NCI-H524 (cell line): Measurements from ENCODE around the gene SLC2A10.
"Not testable (repeated sequence)": the region's sequence is repeated elsewhere in the genome, so short reads cannot be mapped to it uniquely, and the experiment has no call there.

ENCODE experiments used
- DNase-seq, 2 experiments: peaks; one replicate each; lab custom pipeline; 2025; lab: John Stamatoyannopoulos, UW

The SLC2A10 gene

GRCh38 chr20:46709459-46710152 lies at the start of gene SLC2A10:
TSS of gene SLC2A10 (plus strand) at chr20:46709649. CDS start at chr20:46709737, 88 bp downstream.
- DNase-seq = peak in 1 of 2 experiments; percentile 25

- DNase-seq = no peak
Observed at GRCh38 chr20:46660487-46660886, 49.0 kb upstream of the SLC2A10 start.

- no peak for DNase-seq
Observed at GRCh38 chr20:46661659-46662058, 47.8 kb upstream of the SLC2A10 start.

GRCh38 chr20:46663531-46663930 lies 45.9 kb upstream of the SLC2A10 start:
- no peak for DNase-seq

GRCh38 chr20:46665602-46666001 lies 43.8 kb upstream of the SLC2A10 start:
- DNase-seq = no peak

GRCh38 chr20:46666306-46666705 lies 43.1 kb upstream of the SLC2A10 start:
- DNase-seq = no peak

- DNase-seq = no peak
Observed at GRCh38 chr20:46666818-46667515, 42.5 kb upstream of the SLC2A10 start.

GRCh38 chr20:46670228-46670584 lies 39.2 kb upstream of the SLC2A10 start:
- DNase-seq = no peak

GRCh38 chr20:46670585-46671584 lies 38.6 kb upstream of the SLC2A10 start:
- DNase-seq = no peak

GRCh38 chr20:46671866-46672542 lies 37.4 kb upstream of the SLC2A10 start:
- no peak for DNase-seq

GRCh38 chr20:46672543-46673148 lies 36.8 kb upstream of the SLC2A10 start:
- no peak for DNase-seq

GRCh38 chr20:46673394-46674252 lies 35.8 kb upstream of the SLC2A10 start:
- DNase-seq = no peak

- DNase-seq = no peak
Observed at GRCh38 chr20:46674253-46675083, 35.0 kb upstream of the SLC2A10 start.

- DNase-seq = not testable (repeated sequence)
Observed at GRCh38 chr20:46676649-46677316, 32.7 kb upstream of the SLC2A10 start.

GRCh38 chr20:46677608-46678007 lies 31.8 kb upstream of the SLC2A10 start:
- DNase-seq = no peak

- DNase-seq = no peak
Observed at GRCh38 chr20:46678516-46678915, 30.9 kb upstream of the SLC2A10 start.

- DNase-seq = no peak
Observed at GRCh38 chr20:46680684-46681031, 28.8 kb upstream of the SLC2A10 start.

GRCh38 chr20:46681032-46681854 lies 28.2 kb upstream of the SLC2A10 start:
- peak; percentile 67 to 77 for DNase-seq
